Stimulated activated naive CD4-positive, alpha-beta T cell (primary cell): ENCODE data around the gene STUM.
"Not testable (repeated sequence)": the region's sequence is repeated elsewhere in the genome, so short reads cannot be mapped to it uniquely, and the experiment has no call there.

Source experiments
- DNase-seq, 6 experiments: peaks; one replicate each; lab custom pipeline; 2025; lab: John Stamatoyannopoulos, UW

The STUM gene

GRCh38 chr1:226604560-226605317 lies 56.2 kb downstream of the STUM start:
- DNase-seq: no peak

GRCh38 chr1:226605318-226605950 lies 56.9 kb downstream of the STUM start:
- no peak for DNase-seq

DNA sequence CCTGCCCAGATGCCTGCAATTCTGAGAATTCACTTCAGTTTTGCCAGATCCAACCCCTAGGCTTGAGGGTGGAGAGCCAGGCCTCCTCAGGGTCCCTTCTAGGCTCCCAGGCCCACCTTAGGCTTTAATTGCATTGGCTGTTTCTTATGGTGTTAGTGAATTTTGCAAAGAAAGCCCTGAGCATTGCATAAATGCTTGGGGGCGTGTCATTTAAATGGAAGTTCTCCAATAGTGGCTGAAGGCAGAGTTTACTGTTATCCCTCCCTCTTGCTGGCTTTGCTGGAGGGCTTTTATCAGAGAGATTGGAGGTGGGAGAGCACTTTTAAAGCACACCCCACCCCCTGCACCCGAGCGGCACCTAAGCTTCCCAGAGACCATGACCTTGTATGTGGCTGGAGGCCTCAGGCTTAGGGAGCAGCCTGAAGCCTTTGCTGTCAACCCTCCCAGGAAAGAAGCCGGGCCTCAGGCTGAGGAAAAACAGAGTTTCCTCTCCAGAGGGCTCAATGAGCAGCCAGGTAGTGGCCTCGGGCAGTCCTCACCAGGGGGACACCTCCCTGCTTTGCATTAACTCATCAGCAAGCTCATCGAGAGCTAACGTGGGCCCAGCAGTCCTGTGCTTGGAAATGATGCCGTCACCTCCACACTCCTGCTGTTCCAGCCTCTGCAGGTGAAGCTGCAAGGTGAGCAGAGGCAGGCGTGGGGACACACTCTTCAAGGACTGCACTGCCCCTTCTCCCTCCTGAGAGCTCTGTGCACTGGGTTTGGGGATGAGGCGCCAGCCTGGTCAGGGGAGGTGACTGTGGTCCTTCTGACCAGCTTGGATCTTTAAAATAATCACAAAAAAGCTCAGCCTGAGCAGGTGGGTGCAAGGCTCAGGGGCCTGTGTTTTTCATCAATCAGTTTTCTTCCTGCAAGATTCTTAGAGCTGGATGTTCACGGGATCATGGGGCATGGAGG lies 58.0 kb downstream of the STUM start:
- DNase-seq: no peak

DNA sequence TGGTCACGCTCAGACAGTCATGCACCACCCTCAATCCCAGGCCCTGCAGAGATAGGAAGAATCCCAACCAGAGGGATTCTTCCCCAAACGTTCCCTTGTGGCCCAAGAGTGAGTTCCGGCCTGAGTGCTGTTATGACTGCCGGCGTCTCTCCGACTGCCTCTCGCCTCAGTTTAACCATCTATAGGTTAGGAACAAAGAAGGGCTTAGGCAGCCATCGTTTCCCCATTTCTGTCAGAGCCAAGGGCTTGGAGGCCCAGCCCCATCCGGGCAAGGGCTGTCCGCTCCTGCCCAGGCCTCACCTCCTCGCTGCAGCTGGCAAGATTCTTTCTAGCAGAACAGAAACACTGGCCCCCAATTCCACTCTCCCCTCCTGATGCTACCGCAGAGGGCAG lies 58.7 kb downstream of the STUM start:
- no peak for DNase-seq

- no peak for DNase-seq
These were observed 59.3 kb downstream of the STUM start for GRCh38 chr1:226607821-226608220.

DNA sequence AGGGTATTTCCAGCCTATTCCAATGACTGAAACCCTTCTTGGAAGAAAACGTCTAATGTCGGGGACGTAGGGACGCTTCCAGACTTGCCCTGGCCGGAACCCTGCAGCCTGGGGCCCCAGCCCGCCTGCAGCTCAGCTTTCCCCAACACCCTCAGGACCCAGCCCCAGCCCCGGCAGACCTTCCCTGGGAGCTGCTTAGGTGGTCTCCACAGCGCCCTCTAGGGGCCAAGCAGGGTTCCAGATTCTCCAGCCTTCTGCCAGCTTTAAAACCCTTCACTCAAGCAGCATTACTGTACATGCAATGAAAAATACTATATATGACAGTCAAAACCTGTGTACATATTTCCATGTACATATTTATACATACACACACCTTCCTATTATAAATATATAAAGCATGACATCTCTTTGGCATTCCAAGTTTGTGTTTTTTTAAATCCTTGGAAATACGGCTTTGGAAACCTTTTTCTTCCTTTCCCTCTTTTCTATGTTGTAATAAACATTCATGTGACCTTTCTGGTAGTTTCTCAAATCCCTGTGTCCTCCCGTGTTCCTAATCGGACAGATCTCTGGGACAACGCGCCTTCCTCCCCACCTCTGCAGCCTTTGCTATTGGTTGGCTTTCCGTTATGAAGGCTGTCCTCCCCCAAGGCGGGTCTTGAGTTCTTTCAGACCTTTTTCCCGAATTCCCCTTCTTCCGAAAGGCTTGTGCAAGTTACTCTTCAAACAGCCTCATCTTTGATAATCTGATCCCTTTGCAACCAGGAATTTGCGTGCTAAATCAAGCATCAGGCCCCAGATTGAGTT lies 60.3 kb downstream of the STUM start:
- DNase-seq: peak; percentile 34 to 73 (median 61)

- DNase-seq: no peak
These were observed 61.4 kb downstream of the STUM start for GRCh38 chr1:226609836-226610455.

DNA sequence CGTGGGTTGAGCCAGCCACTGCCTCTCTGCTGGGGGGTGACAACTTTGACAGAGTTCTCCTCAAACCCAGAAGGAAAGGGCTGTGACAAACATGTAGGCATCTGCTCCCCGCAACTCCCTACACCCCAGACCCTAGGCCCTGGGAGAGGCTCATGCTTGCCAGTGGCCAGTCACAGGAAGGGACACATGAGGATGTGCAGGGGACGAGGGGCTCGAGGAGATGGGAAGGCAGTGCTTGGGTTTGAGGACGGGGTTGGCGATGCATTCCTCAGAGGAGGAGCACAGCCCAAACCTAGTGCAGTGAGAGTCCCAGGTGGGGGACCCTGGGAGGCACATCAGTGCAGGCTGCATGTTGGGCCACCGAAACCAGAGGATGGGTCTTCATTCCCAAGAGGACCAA lies 62.1 kb downstream of the STUM start:
- DNase-seq: no peak

GRCh38 chr1:226611301-226611700 lies 62.7 kb downstream of the STUM start:
- DNase-seq: no peak

DNA sequence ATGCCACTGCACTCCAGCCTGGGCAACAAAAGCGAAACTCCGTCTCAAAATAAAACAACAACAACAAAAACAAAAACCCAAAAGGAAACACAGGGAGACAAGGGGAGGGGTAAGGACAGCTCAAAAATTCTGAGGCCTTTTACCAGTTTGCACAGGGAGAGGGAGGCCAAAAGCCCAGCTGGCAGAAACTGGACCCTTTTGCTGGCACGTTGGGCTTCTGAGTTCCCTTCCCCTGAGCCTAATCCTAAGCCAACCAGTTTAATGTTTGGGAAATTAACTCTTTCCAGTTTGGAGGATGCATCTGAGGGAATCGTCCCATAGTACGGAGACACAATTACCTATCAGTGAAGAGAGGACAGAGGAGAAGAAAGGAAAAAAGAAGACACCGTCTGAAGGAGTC lies 63.4 kb downstream of the STUM start:
- DNase-seq: not testable (repeated sequence)

- DNase-seq: no peak
These were observed 67.3 kb downstream of the STUM start for GRCh38 chr1:226615876-226616275.

GRCh38 chr1:226616636-226617035 lies 68.1 kb downstream of the STUM start:
- DNase-seq: no peak

GRCh38 chr1:226617109-226617508 lies 68.5 kb downstream of the STUM start:
- no peak for DNase-seq

GRCh38 chr1:226617719-226618118 lies 69.2 kb downstream of the STUM start:
- DNase-seq: not testable (repeated sequence)

- DNase-seq: no peak
These were observed 69.8 kb downstream of the STUM start for GRCh38 chr1:226618380-226618779.

DNA sequence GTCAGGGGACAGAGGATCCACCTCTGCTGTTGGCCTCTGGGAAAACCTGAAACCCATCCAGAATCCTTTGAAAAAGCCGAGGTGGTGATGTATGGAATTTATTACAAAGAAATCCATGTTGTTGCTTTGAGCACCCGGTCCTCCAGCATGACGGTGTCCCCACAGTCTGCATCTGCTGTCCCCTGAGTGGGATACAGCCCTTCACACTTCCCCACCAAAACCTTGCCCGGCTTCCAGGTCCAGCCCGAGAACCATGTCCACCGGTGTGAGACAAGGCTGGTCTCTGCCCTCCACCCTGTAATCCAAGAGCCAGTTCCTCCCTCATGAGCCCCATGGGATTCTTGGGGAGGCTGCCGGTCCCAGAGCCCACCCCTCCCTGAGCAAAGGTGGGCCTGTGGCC lies 70.5 kb downstream of the STUM start:
- DNase-seq: no peak

- DNase-seq: no peak
These were observed 73.4 kb downstream of the STUM start for GRCh38 chr1:226622012-226622411.

- DNase-seq: no peak
These were observed 76.0 kb downstream of the STUM start for GRCh38 chr1:226624526-226624925.

DNA sequence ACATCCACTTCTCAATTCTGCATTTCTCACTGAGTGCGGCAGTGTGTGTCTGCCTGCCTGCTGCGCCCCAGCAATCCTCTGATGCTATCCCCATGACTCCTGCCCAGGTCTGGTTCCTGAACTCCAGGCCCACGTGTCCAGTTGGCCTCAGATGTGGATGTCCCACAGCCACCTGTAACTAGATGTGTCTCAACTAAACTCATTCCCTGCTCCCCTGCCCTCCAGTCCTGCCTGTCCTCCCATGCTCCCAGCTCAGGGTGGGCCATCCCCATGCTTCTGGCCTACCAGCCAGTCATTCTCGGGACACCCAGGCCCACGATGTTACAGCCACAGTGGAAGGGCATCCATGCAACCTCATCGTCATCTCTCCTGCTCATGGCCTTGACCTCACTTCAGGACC lies 76.8 kb downstream of the STUM start:
- DNase-seq: no peak

- DNase-seq: no peak
These were observed 77.4 kb downstream of the STUM start for GRCh38 chr1:226625832-226626576.

- peak; percentile 39 to 80 (median 70) for DNase-seq
These were observed 78.0 kb downstream of the STUM start for GRCh38 chr1:226626577-226626956.
